GM12801 (cell line): ENCODE data around the gene PCBP3.

Experiments used
- CTCF ChIP-seq: IDR thresholded peaks from one replicate; pipeline ENCODE4 v1.5.1; 2011; ENCODE audit warnings: control low read depth; ENCODE audit not compliant: insufficient read length; ENCODE audit errors: extremely low read depth

Gene PCBP3

GRCh38 chr21:45886610-45887026, 243.1 kb downstream of the PCBP3 start:
- no peak for TF ChIP-seq CTCF

GRCh38 chr21:45887120-45887611, 243.6 kb downstream of the PCBP3 start:
- TF ChIP-seq CTCF = no peak

GRCh38 chr21:45887788-45888187, 244.3 kb downstream of the PCBP3 start:
- TF ChIP-seq CTCF = no peak

GRCh38 chr21:45888386-45889009, 245.0 kb downstream of the PCBP3 start:
- TF ChIP-seq CTCF = no peak

GRCh38 chr21:45889256-45889655, 245.7 kb downstream of the PCBP3 start:
- no peak for TF ChIP-seq CTCF

- TF ChIP-seq CTCF = no peak
These were observed 246.4 kb downstream of the PCBP3 start for GRCh38 chr21:45889961-45890360.

GRCh38 chr21:45891388-45892155, 248.0 kb downstream of the PCBP3 start:
- no peak for TF ChIP-seq CTCF
